HG03175 (cell line): ENCODE data around the gene TNK1.

Source experiments
- ATAC-seq: cut with Tn5 transposase; IDR thresholded peaks from one replicate; pipeline ENCODE4 v1.9.1; 2021; ENCODE audit warnings: mild to moderate bottlenecking, moderate library complexity; ENCODE audit not compliant: unreplicated experiment

Gene TNK1

DNA sequence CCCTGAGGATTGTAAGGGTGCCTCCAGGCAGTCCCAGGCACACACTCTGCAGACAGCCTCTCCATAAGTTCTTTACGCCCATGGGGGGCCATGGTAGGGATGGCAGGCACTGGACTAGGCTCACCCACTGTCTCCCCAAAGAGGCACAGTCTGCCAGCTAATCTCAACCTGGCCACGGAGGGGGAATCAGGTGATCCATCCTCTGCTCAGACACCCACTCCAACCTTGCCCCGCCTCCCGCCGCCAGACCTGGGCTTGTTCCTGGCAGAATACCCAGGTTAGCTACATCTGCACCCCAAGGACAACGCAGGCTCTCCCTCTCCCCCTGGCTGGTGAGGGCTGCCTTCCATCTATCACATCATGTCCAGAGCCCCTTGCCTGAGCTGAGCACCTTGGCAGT is 28.0 kb downstream of the TNK1 start:
- ATAC-seq, result no peak

GRCh38 chr17:7409716-7410115 is 28.8 kb downstream of the TNK1 start:
- no peak for ATAC-seq

DNA sequence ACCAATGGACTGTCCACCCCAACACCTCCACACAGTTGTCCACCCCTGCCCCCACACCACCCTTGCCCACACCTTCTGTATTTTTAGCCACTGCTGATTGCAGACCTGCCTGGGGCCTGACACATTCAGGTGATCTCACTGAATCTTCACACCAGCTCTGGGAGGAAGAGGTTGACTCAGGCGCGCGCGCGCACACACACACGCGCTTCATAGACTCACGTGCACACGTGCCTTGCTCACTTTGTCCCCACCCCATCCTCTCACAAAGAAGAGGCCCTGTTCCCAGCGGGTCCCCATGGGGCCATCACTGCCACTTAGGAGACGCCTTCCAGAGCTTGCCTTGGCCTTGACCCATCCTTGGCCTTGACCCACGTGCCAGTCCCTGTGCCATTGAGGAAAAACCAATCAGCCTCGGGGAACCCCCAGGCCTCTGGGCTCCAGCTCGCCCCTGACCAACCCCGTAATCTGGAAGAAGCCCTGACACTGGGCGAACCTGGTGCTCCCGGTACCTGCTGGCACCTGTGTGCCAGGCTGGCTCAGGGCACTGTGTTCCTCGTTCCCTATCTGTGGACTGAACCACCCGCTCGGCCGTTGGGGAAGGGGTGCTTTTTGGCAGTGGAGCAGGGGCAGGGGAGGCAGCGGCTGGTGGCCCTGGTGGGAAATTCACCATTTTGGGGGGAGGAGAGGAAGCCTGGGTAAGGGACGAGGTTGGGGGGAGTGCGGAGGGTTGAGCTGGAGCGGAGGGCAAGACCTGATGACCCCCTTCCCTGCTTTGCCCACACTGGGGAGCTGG is 29.9 kb downstream of the TNK1 start:
- ATAC-seq, result no peak

- ATAC-seq, result no peak
Observed at GRCh38 chr17:7411427-7411750, 30.5 kb downstream of the TNK1 start.

DNA sequence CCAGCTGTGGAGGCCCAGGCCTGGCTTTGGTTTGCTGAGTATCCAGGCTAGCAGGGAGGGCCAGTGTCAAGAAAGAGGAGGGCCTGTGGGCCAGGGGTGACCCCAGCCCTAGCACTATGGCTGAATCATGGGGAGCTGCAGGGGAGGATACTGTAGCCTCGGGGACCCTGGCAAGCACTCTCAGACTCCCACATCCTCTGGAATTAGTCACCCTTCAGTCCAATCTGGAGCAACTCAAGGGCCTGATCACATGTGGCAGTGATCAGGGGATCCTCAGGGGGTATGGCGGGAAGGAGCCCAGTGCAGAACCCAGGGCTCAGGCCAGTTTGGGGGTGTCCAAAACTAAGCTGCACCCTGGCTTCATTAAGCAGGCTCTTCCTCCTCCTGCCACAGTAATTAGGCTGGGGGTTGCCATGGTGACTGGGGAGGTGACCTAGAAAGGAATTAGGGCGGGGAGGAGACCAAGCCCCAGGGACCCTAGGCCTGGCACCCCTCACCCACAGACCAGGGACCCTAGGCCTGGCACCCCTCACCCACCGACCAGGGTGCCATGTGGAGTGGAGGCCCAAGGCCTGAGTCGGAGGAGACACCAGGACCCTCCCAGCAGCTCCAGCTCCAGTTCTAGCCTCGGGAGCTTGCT is 32.6 kb downstream of the TNK1 start:
- ATAC-seq, result no peak

DNA sequence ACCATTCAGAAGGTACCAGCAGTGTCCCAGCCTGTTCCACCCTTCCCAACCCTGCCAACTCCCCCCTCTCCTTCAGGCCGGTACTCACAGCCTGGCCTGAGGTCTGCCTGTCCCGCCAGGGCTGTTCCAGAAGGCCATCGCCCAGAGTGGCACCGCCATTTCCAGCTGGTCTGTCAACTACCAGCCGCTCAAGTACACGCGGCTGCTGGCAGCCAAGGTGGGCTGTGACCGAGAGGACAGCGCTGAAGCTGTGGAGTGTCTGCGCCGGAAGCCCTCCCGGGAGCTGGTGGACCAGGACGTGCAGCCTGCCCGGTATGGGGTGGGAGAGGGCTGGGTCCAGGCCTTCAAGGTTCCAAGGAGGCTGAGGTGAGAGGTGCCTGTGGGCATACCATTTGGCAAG is 33.9 kb downstream of the TNK1 start:
- ATAC-seq, result no peak

DNA sequence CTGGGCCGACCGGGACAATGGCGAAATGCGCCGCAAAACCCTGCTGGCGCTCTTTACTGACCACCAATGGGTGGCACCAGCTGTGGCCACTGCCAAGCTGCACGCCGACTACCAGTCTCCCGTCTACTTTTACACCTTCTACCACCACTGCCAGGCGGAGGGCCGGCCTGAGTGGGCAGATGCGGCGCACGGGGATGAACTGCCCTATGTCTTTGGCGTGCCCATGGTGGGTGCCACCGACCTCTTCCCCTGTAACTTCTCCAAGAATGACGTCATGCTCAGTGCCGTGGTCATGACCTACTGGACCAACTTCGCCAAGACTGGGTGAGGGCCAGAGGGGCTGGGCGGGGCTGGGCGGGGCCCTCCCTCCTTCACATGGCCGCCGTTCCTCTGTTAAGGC is 34.9 kb downstream of the TNK1 start:
- no peak for ATAC-seq

- no peak for ATAC-seq
Observed at GRCh38 chr17:7416323-7416722, 35.4 kb downstream of the TNK1 start.

DNA sequence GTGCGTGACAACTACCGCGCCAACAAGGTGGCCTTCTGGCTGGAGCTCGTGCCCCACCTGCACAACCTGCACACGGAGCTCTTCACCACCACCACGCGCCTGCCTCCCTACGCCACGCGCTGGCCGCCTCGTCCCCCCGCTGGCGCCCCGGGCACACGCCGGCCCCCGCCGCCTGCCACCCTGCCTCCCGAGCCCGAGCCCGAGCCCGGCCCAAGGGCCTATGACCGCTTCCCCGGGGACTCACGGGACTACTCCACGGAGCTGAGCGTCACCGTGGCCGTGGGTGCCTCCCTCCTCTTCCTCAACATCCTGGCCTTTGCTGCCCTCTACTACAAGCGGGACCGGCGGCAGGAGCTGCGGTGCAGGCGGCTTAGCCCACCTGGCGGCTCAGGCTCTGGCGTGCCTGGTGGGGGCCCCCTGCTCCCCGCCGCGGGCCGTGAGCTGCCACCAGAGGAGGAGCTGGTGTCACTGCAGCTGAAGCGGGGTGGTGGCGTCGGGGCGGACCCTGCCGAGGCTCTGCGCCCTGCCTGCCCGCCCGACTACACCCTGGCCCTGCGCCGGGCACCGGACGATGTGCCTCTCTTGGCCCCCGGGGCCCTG is 36.3 kb downstream of the TNK1 start:
- ATAC-seq, result no peak

- ATAC-seq, result no peak
Observed at GRCh38 chr17:7418472-7419152, 37.7 kb downstream of the TNK1 start.

- no peak for ATAC-seq
Observed at GRCh38 chr17:7419819-7420610, 39.1 kb downstream of the TNK1 start, which contains the start of gene SPEM1. Gene SPEM1 (plus strand): TSS chr17:7420324. CDS start chr17:7420385, 61 bp downstream.

GRCh38 chr17:7421186-7421585 is 40.3 kb downstream of the TNK1 start:
- no peak for ATAC-seq

DNA sequence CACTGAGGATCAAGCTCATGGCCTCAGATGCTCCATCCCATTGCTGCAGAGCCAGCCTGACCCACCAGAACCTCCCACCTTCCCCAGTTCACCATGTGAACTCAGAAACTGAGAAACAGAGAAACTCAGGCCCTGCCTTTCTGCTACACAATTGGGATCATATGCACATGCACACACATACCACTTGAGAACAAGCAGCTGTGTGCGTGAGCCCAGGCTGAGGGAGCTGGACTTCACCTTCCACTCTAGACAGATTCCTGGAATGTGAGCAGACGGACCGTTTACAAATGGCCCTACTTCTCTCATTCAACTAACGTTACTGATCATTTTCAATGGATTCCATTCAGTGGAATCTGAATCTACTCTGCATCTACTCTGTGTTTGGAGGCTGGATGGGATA is 42.8 kb downstream of the TNK1 start:
- no peak for ATAC-seq

GRCh38 chr17:7425316-7425715 is 44.4 kb downstream of the TNK1 start, which contains the start of gene SPEM2:
Gene SPEM2 (plus strand): TSS chr17:7425616. CDS start chr17:7425689, 73 bp downstream.
- no peak for ATAC-seq

DNA sequence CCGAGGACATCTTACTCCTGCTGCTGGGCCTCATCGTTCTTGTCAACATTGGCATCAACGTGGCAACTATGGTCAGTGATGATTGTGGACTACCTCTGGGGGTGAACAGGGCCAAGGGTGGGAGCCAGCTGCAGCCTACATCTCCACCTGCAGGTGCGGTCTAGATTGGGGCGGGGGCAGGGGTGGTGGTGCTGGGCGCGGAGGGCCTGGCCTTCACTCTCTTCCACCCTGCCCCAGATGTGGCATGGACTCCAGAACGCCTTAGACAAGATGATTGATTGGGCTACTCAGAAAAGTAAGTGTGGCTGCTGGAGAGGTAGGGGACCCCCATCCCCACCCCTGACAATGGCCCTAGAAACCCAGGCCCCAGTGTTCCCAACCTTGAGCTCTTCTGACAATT is 44.9 kb downstream of the TNK1 start:
- ATAC-seq, result no peak

GRCh38 chr17:7426203-7426863 is 45.4 kb downstream of the TNK1 start:
- no peak for ATAC-seq

GRCh38 chr17:7426896-7427489 is 46.1 kb downstream of the TNK1 start:
- no peak for ATAC-seq

- no peak for ATAC-seq
Observed at GRCh38 chr17:7427549-7427948, 46.7 kb downstream of the TNK1 start.

- ATAC-seq, result no peak
Observed at GRCh38 chr17:7428557-7428956, 47.7 kb downstream of the TNK1 start, which contains the start of gene SPEM3. Gene SPEM3 (plus strand): TSS chr17:7428857. CDS start chr17:7428903, 46 bp downstream.

- no peak for ATAC-seq
Observed at GRCh38 chr17:7429722-7430121, 48.8 kb downstream of the TNK1 start.
